ENCODE measurements around the gene CTTN. TPM values are rescaled to one million over a fixed set of nuclear protein-coding genes. Genes with fewer than 3 reads are reported as not detected.

CTTN gene
- total RNA-seq, 1 experiment from 2014 or later, result 224 TPM

- Histone ChIP-seq H3K79me1 (ENCODE audit: insufficient read depth, low read depth, low read length, poor library complexity, severe bottlenecking) (no peaks in the 10 kb centered on the region), H4K5ac (ENCODE audit: insufficient read length, low read depth, low read length) (no peak overlapping the region), H2BK20ac (ENCODE audit: low read depth, low read length, poor library complexity, severe bottlenecking) (no peak overlapping the region), H4K20me1 (ENCODE audit: control insufficient read depth, insufficient read depth, insufficient read length) (no peaks in the 10 kb centered on the region), H3K4ac (ENCODE audit: low read depth, low read length) (no peak overlapping the region), H2BK15ac (ENCODE audit: low read depth, low read length) (no peak overlapping the region), H3K23me2 (ENCODE audit: insufficient read length, low read depth, low read length, poor library complexity, severe bottlenecking) (no peaks in the 10 kb centered on the region), H3K27me3 (ENCODE audit: insufficient read depth, low read length) (no peaks in the 10 kb centered on the region), H3K4me1 (ENCODE audit: insufficient read depth, low read length) (peaks cover 12% of the 10 kb centered on the region; the same call in 1 of the 2 replicates), H3T11ph (ENCODE audit: low read length) (no peak overlapping the region), H3K18ac (ENCODE audit: insufficient read length, low read depth, low read length) (no peak overlapping the region), H4K8ac (replicated peaks; ENCODE audit: insufficient read length, low read depth, low read length) (no peak overlapping the region), H3K9ac (ENCODE audit: extremely low read depth, insufficient read length, low read length) (no peak overlapping the region), H2AFZ (ENCODE audit: low read length) (no peak overlapping the region), H3K14ac (ENCODE audit: insufficient read depth, low read length) (no peak overlapping the region), H3K4me2 (ENCODE audit: insufficient read depth, insufficient read length, low read length) (no peak overlapping the region), H2AK5ac (ENCODE audit: insufficient read length, low read length) (no peak overlapping the region), H2BK12ac (ENCODE audit: insufficient read length, low read depth, low read length) (no peak overlapping the region), H3K56ac (ENCODE audit: insufficient read length, low read depth, low read length) (no peak overlapping the region), H3K79me2 (ENCODE audit: insufficient read depth, low read length) (no peaks in the 10 kb centered on the region), H3K23ac (ENCODE audit: insufficient read length, low read depth, low read length) (no peak overlapping the region), H3K27ac (ENCODE audit: insufficient read length, low read depth, low read length) (no peak overlapping the region), H2BK120ac (ENCODE audit: low read depth, low read length, poor library complexity, severe bottlenecking) (no peak overlapping the region), H2BK5ac (ENCODE audit: insufficient read length, low read length) (no peak overlapping the region), H4K91ac (ENCODE audit: insufficient read length, low read depth, low read length) (no peak overlapping the region), H3K9me3 (ENCODE audit: control insufficient read depth, low read depth, low read length) (no peaks in the 10 kb centered on the region)
- DNase-seq, result no peak
- Mint-ChIP-seq H3K27me3 (ENCODE audit: low read depth) (no peaks in the 10 kb centered on the region), H3K4me3 (no peak overlapping the region), H3K9me3 (no peaks in the 10 kb centered on the region), H3K36me3 (ENCODE audit: insufficient read depth in 1 of 3, low read depth in 3 of 3) (peaks cover 20 to 46% (median 32%) of the 10 kb centered on the region in 3 experiments), H3K27ac (peak overlapping the region in 1 of 3 experiments; percentile 38; a peak in 2 of 7 replicates), H3K4me1 (peaks cover 20 to 33% of the 10 kb centered on the region in 2 experiments)
- TF ChIP-seq, protein P1, sequence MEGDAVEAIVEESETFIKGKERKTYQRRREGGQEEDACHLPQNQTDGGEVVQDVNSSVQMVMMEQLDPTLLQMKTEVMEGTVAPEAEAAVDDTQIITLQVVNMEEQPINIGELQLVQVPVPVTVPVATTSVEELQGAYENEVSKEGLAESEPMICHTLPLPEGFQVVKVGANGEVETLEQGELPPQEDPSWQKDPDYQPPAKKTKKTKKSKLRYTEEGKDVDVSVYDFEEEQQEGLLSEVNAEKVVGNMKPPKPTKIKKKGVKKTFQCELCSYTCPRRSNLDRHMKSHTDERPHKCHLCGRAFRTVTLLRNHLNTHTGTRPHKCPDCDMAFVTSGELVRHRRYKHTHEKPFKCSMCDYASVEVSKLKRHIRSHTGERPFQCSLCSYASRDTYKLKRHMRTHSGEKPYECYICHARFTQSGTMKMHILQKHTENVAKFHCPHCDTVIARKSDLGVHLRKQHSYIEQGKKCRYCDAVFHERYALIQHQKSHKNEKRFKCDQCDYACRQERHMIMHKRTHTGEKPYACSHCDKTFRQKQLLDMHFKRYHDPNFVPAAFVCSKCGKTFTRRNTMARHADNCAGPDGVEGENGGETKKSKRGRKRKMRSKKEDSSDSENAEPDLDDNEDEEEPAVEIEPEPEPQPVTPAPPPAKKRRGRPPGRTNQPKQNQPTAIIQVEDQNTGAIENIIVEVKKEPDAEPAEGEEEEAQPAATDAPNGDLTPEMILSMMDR (conservative IDR thresholded peaks at IDR 0.05), result no peak
- no CpG with 5 or more reads among the region's 4 CpGs for WGBS (ENCODE audit: extremely low coverage, insufficient read length, low lambda C conversion rate)
These were observed 10.8 kb upstream of the CTTN start for GRCh38 chr11:70387564-70387963.

All from H9 (cell line).